Glutamatergic neuron (in vitro differentiated cells): ENCODE data around the gene TAF3. TPM values are rescaled to one million over a fixed set of nuclear protein-coding genes. Genes with fewer than 3 reads are reported as not detected.

Experiments used
- DNase-seq: peaks from one replicate; pipeline ENCODE4 v3.0.0; 2022
- H3K27ac Mint-ChIP-seq: one replicate; pipeline ENCODE4 v1.8.0; 2020; ENCODE audit warnings: mild to moderate bottlenecking, mixed read lengths, inconsistent platforms; ENCODE audit not compliant: unreplicated experiment
- H3K27me3 Mint-ChIP-seq: one replicate; pipeline ENCODE4 v1.8.0; 2020; ENCODE audit warnings: mild to moderate bottlenecking, moderate library complexity, mixed read lengths, inconsistent platforms; ENCODE audit not compliant: unreplicated experiment
- H3K36me3 Mint-ChIP-seq: one replicate; pipeline ENCODE4 v1.8.0; 2020; ENCODE audit warnings: mild to moderate bottlenecking, mixed read lengths, inconsistent platforms; ENCODE audit not compliant: unreplicated experiment
- H3K4me1 Mint-ChIP-seq: one replicate; pipeline ENCODE4 v1.8.0; 2020; ENCODE audit warnings: mild to moderate bottlenecking, low read depth, mixed read lengths, inconsistent platforms; ENCODE audit not compliant: unreplicated experiment
- H3K4me3 Mint-ChIP-seq: one replicate; pipeline ENCODE4 v1.8.0; 2020; ENCODE audit warnings: mild to moderate bottlenecking, mixed read lengths, inconsistent platforms; ENCODE audit not compliant: unreplicated experiment
- H3K9me3 Mint-ChIP-seq: one replicate; pipeline ENCODE4 v1.8.0; 2020; ENCODE audit warnings: mild to moderate bottlenecking, moderate library complexity, mixed read lengths, inconsistent platforms; ENCODE audit not compliant: unreplicated experiment
- CTCF ChIP-seq: fragments of 200-600 bp; sonication (generic); IDR thresholded peaks from one replicate; pipeline ENCODE4 v1.5.0; 2021; ENCODE audit not compliant: partially characterized antibody, unreplicated experiment
- total RNA-seq: library from RNA; stranded (reverse); fragmentation: NEBNext Ultra II Directional; extraction: Animal tissue kit (Norgen Biotek cat#: 25700); gene quantifications from one replicate; pipeline ENCODE4 v1.2.1, GENCODE V29; 2021; ENCODE audit not compliant: unreplicated experiment

The TAF3 gene
- total RNA-seq, 1 donor from 2014 or later = 10.2 TPM

GRCh38 chr10:7944215-7944480 is 125.8 kb downstream of the TAF3 start:
- Mint-ChIP-seq H3K4me3 (no peak overlapping the region), H3K9me3 (peaks cover 2% of the 10 kb centered on the region), H3K27ac (no peak overlapping the region), H3K27me3 (peaks cover 4% of the 10 kb centered on the region), H3K36me3 (no peaks in the 10 kb centered on the region), H3K4me1 (peaks cover 10% of the 10 kb centered on the region)
- TF ChIP-seq CTCF = no peak
- DNase-seq = no peak

GRCh38 chr10:7944537-7944936 is 126.2 kb downstream of the TAF3 start:
- peaks cover 10% of the 10 kb centered on the region for H3K4me1 Mint-ChIP-seq
- H3K4me3 Mint-ChIP-seq = no peak overlapping the region
- H3K27me3 Mint-ChIP-seq = peaks cover 4% of the 10 kb centered on the region
- no peak overlapping the region for H3K27ac Mint-ChIP-seq
- TF ChIP-seq CTCF = no peak
- no peaks in the 10 kb centered on the region for H3K36me3 Mint-ChIP-seq
- DNase-seq = no peak
- peaks cover 2% of the 10 kb centered on the region for H3K9me3 Mint-ChIP-seq

- Mint-ChIP-seq H3K27ac (no peak overlapping the region), H3K36me3 (no peaks in the 10 kb centered on the region), H3K4me1 (peaks cover 12% of the 10 kb centered on the region), H3K4me3 (no peak overlapping the region), H3K9me3 (peaks cover 2% of the 10 kb centered on the region), H3K27me3 (peaks cover 4% of the 10 kb centered on the region)
- DNase-seq = no peak
- TF ChIP-seq CTCF = no peak
These were observed 126.7 kb downstream of the TAF3 start for GRCh38 chr10:7945034-7945433.

- Mint-ChIP-seq H3K27me3 (peaks cover 4% of the 10 kb centered on the region), H3K27ac (no peak overlapping the region), H3K9me3 (peaks cover 2% of the 10 kb centered on the region), H3K36me3 (no peaks in the 10 kb centered on the region), H3K4me3 (no peak overlapping the region), H3K4me1 (peaks cover 12% of the 10 kb centered on the region)
- no peak for TF ChIP-seq CTCF
- no peak for DNase-seq
These were observed 127.3 kb downstream of the TAF3 start for GRCh38 chr10:7945469-7946187.

- no peaks in the 10 kb centered on the region for H3K36me3 Mint-ChIP-seq
- no peak for DNase-seq
- H3K27ac Mint-ChIP-seq = no peak overlapping the region
- H3K4me3 Mint-ChIP-seq = no peak overlapping the region
- peaks cover 2% of the 10 kb centered on the region for H3K9me3 Mint-ChIP-seq
- no peak for TF ChIP-seq CTCF
- peaks cover 12% of the 10 kb centered on the region for H3K4me1 Mint-ChIP-seq
- H3K27me3 Mint-ChIP-seq = peaks cover 3% of the 10 kb centered on the region
These were observed 130.2 kb downstream of the TAF3 start for GRCh38 chr10:7948371-7949000.
